Measurements from ENCODE around the gene DNAI1.

Gene DNAI1

GRCh38 chr9:34546102-34546833, 87.7 kb downstream of the DNAI1 start:
- no peak for DNase-seq (ENCODE audit: low spot score)

GRCh38 chr9:34546834-34547827, 88.5 kb downstream of the DNAI1 start:
- DNase-seq (ENCODE audit: low spot score) = peak; percentile 76

GRCh38 chr9:34547960-34548611, 89.5 kb downstream of the DNAI1 start:
- peak; percentile 80 for DNase-seq (ENCODE audit: low spot score)

- no peak for DNase-seq (ENCODE audit: low spot score)
Observed at GRCh38 chr9:34549407-34549732, 90.8 kb downstream of the DNAI1 start.

GRCh38 chr9:34550016-34550680, 91.5 kb downstream of the DNAI1 start:
- no peak for DNase-seq (ENCODE audit: low spot score)

- no peak for DNase-seq (ENCODE audit: low spot score)
Observed at GRCh38 chr9:34550681-34551270, 92.2 kb downstream of the DNAI1 start.

- no peak for DNase-seq (ENCODE audit: low spot score)
Observed at GRCh38 chr9:34551751-34552605, 93.4 kb downstream of the DNAI1 start.

- no peak for DNase-seq (ENCODE audit: low spot score)
Observed at GRCh38 chr9:34552606-34552981, 94.0 kb downstream of the DNAI1 start.

- DNase-seq (ENCODE audit: low spot score) = no peak
Observed at GRCh38 chr9:34552986-34553385, 94.4 kb downstream of the DNAI1 start.

- DNase-seq (ENCODE audit: low spot score) = no peak
Observed at GRCh38 chr9:34553511-34554021, 95.0 kb downstream of the DNAI1 start.

- DNase-seq (ENCODE audit: low spot score) = no peak
Observed at GRCh38 chr9:34554211-34555001, 95.8 kb downstream of the DNAI1 start.

- no peak for DNase-seq (ENCODE audit: low spot score)
Observed at GRCh38 chr9:34555002-34555348, 96.4 kb downstream of the DNAI1 start.

- no peak for DNase-seq (ENCODE audit: low spot score)
Observed at GRCh38 chr9:34555500-34555899, 96.9 kb downstream of the DNAI1 start.

- no peak for DNase-seq (ENCODE audit: low spot score)
Observed at GRCh38 chr9:34555936-34556525, 97.4 kb downstream of the DNAI1 start.

GRCh38 chr9:34556949-34557348, 98.3 kb downstream of the DNAI1 start:
- DNase-seq (ENCODE audit: low spot score) = no peak

- no peak for DNase-seq (ENCODE audit: low spot score)
Observed at GRCh38 chr9:34557426-34558321, 99.1 kb downstream of the DNAI1 start.

- DNase-seq (ENCODE audit: low spot score) = no peak
Observed at GRCh38 chr9:34558364-34558763, 99.8 kb downstream of the DNAI1 start.

GRCh38 chr9:34558919-34559623, 100.5 kb downstream of the DNAI1 start:
- DNase-seq (ENCODE audit: low spot score) = no peak
